ENCODE data around the gene E2F4. TPM values are rescaled to one million over a fixed set of nuclear protein-coding genes. Genes with fewer than 3 reads are reported as not detected.

Gene E2F4
- total RNA-seq, 1 donor from 2014 or later: 51.2 TPM

DNA sequence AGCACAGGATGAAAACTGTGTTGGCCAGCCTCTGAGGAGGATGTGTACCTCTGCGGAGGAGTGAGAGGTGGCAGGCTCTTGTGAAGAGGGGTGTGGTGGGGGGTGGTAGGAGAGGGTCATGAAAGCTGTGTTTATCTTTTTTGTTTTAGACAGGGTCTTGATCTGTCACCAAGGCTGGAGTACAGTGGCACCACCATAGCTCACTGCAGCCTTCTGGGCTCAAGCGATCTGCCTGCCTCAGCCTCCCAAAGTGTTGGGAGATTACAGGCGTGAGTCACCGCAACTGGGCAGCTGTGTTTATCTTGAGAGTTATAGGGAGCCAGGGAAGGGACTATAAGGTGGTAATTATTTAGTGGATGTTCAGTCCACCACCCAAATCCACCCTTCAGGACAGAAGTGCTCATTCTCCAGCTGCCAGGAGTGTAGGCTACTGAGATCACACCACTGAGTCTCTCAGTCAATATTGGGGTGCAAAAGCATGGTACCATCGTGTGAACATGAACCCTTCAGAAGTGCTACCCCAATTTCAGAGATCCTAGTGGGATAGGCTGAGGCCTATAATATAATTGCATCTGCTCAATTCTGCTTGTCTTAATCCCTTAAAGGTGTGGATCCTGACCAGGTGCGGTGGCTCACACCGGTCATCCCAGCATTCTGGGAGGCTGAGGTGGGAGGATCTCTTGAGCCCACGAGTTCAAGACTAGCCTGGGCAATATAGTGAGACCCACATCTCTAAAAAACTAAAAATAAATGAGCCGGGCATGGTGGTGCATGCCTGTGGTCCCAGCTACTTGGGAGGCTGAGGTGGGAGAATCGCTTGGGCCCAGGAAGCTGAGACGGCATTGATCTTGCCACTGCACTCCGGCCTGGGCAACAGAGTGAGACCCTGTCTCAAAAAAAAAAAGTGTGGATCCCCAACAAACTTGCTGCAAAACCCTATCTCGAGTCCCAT is 1.2 kb upstream of the E2F4 start:
- Mint-ChIP-seq H3K4me3 (ENCODE audit: unreplicated experiment) (peak overlapping the region; percentile 93), H3K36me3 (ENCODE audit: low read depth, unreplicated experiment) (peaks cover 15% of the 10 kb centered on the region), H3K4me1 (ENCODE audit: low read depth, unreplicated experiment) (peaks cover 21% of the 10 kb centered on the region), H3K27ac (ENCODE audit: unreplicated experiment) (no peak overlapping the region), H3K27me3 (ENCODE audit: low read depth, unreplicated experiment) (no peaks in the 10 kb centered on the region), H3K9me3 (ENCODE audit: unreplicated experiment) (no peaks in the 10 kb centered on the region)
- Histone ChIP-seq H3K4me3 (ENCODE audit: insufficient read depth, low read depth, low read length) (no peak overlapping the region), H3K9me3 (ENCODE audit: insufficient read depth, low read depth, low read length) (no peaks in the 10 kb centered on the region), H4K20me1 (ENCODE audit: insufficient read depth, low read length) (peaks cover 40% of the 10 kb centered on the region), H3K9ac (ENCODE audit: low read length) (no peak overlapping the region), H2AFZ (ENCODE audit: low read depth, low read length) (no peak overlapping the region), H3K4me2 (ENCODE audit: low read length) (no peak overlapping the region), H3K4me1 (ENCODE audit: insufficient read depth, low read length) (peaks cover 15% of the 10 kb centered on the region), H3K36me3 (ENCODE audit: insufficient read depth, low read length) (peaks cover 18% of the 10 kb centered on the region), H3K27me3 (ENCODE audit: insufficient read depth, low read length) (no peaks in the 10 kb centered on the region), H3K79me2 (ENCODE audit: insufficient read depth, low read length) (peaks cover 36% of the 10 kb centered on the region), H3K27ac (ENCODE audit: low read depth, low read length) (no peak overlapping the region)
- no peak for TF ChIP-seq EZH2 (IDR thresholded peaks at IDR 0.05; ENCODE audit: insufficient read depth, low read length)
- TF ChIP-seq, protein P1, sequence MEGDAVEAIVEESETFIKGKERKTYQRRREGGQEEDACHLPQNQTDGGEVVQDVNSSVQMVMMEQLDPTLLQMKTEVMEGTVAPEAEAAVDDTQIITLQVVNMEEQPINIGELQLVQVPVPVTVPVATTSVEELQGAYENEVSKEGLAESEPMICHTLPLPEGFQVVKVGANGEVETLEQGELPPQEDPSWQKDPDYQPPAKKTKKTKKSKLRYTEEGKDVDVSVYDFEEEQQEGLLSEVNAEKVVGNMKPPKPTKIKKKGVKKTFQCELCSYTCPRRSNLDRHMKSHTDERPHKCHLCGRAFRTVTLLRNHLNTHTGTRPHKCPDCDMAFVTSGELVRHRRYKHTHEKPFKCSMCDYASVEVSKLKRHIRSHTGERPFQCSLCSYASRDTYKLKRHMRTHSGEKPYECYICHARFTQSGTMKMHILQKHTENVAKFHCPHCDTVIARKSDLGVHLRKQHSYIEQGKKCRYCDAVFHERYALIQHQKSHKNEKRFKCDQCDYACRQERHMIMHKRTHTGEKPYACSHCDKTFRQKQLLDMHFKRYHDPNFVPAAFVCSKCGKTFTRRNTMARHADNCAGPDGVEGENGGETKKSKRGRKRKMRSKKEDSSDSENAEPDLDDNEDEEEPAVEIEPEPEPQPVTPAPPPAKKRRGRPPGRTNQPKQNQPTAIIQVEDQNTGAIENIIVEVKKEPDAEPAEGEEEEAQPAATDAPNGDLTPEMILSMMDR (IDR thresholded peaks at IDR 0.05; ENCODE audit: insufficient read depth, low read depth, low read length): no peak
- FAIRE-seq (no peak), DNase-seq (ENCODE audit: low read depth) (no peak)

DNA sequence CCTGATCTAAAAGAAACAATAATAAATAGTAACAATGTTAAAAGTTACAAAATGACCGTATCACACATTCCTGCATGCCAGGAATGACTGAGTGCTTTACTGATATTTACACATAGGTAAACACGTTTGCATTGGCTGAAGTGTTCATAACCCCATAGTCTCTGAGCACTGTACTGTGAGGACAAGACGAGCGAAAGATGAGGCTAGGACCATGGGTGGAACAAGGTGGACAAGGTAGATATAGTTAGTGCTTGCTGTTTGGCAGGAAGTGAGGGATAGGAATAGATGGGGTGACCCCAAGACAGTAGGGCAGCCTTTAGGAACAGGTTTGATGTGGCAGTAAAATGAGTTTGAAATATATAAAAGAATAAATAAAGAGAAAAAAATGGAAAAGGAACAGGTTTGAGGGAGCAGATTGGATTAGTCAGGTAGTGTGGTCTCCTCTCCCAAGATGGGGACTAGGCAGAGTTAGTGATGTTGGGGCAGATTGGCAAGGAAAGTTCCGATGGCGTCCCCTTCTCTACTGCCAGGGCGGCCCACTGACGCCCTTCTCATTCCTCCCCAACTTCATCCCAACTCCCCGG is 452 bp upstream of the E2F4 start:
- Mint-ChIP-seq H3K4me1 (ENCODE audit: low read depth, unreplicated experiment) (peaks cover 18% of the 10 kb centered on the region), H3K27me3 (ENCODE audit: low read depth, unreplicated experiment) (no peaks in the 10 kb centered on the region), H3K4me3 (ENCODE audit: unreplicated experiment) (peak overlapping the region; percentile 93), H3K36me3 (ENCODE audit: low read depth, unreplicated experiment) (peaks cover 18% of the 10 kb centered on the region), H3K27ac (ENCODE audit: unreplicated experiment) (peak overlapping the region; percentile 66), H3K9me3 (ENCODE audit: unreplicated experiment) (no peaks in the 10 kb centered on the region)
- Histone ChIP-seq H3K27me3 (ENCODE audit: insufficient read depth, low read length) (no peaks in the 10 kb centered on the region), H3K4me1 (ENCODE audit: insufficient read depth, low read length) (peaks cover 15% of the 10 kb centered on the region), H3K36me3 (ENCODE audit: insufficient read depth, low read length) (peaks cover 26% of the 10 kb centered on the region), H3K9ac (ENCODE audit: low read length) (peak overlapping the region; percentile 93), H4K20me1 (ENCODE audit: insufficient read depth, low read length) (peaks cover 40% of the 10 kb centered on the region), H3K79me2 (ENCODE audit: insufficient read depth, low read length) (peaks cover 36% of the 10 kb centered on the region), H3K4me3 (ENCODE audit: insufficient read depth, low read depth, low read length) (peak overlapping the region; percentile 89), H2AFZ (ENCODE audit: low read depth, low read length) (peak overlapping the region; percentile 51), H3K27ac (ENCODE audit: low read depth, low read length) (no peak overlapping the region), H3K4me2 (ENCODE audit: low read length) (peak overlapping the region; percentile 95), H3K9me3 (ENCODE audit: insufficient read depth, low read depth, low read length) (no peaks in the 10 kb centered on the region)
- FAIRE-seq (no peak), DNase-seq (ENCODE audit: low read depth) (no peak)
- TF ChIP-seq EZH2 (IDR thresholded peaks at IDR 0.05; ENCODE audit: insufficient read depth, low read length): no peak
- TF ChIP-seq, protein P1 (IDR thresholded peaks at IDR 0.05; ENCODE audit: insufficient read depth, low read depth, low read length): no peak
